ENCODE data around the gene RAB20. TPM values are rescaled to one million over a fixed set of nuclear protein-coding genes. Genes with fewer than 3 reads are reported as not detected.

The RAB20 gene
- total and polyA plus RNA-seq, 4 donors: 9.8 to 36.9 (median 25.2) TPM

DNA sequence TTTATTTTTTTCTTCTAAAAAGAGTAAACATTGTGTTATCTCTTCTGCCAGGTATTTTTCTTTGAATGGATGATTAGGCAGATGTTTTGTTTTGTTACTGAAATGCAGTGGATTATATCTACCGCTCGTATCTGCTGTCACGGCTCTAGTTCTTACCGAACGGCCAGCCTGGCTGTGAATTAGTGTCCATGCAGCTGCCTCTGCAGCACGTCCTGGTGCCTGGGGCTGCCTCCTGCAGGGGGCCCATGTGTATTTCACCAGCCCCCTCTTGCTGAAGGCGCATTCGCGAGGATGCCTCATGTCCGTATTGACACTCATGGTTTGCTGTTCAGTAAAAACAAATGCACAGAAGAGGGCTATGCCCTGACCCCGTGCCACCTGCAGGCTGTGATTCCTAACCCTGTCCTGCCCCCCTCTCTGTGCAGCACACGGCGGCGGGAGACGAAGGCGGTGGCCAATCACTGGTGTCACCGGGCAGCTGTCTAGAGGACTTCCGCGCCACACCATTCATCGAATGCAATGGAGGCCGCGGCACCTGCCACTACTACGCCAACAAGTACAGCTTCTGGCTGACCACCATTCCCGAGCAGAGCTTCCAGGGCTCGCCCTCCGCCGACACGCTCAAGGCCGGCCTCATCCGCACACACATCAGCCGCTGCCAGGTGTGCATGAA, 49.9 kb downstream of the RAB20 start:
- Histone ChIP-seq H3K27me3 (ENCODE audit: control insufficient read depth in 4 of 4, insufficient read depth in 4 of 4, low read length in 3 of 4) (no peaks in the 10 kb centered on the region), H3K27ac (ENCODE audit: low read depth in 1 of 2, low read length in 2 of 2) (no peak overlapping the region), H3K4me1 (ENCODE audit: control insufficient read depth in 4 of 4, insufficient read depth in 4 of 4, low read length in 3 of 4) (peaks cover 7 to 17% (median 15%) of the 10 kb centered on the region in 4 donors), H3K36me3 (ENCODE audit: control insufficient read depth in 4 of 4, insufficient read depth in 3 of 4, low read depth in 1 of 4, low read length in 3 of 4) (no peaks in the 10 kb centered on the region), H3K9ac (ENCODE audit: low read depth in 1 of 2, low read length in 2 of 2) (no peak overlapping the region), H3K4me3 (ENCODE audit: low read depth in 1 of 3, low read length in 3 of 3) (no peak overlapping the region), H3K9me3 (ENCODE audit: control insufficient read depth in 4 of 4, low read length in 3 of 4) (no peaks in the 10 kb centered on the region)
- no peak for DNase-seq (ENCODE audit: low spot score)
- WGBS: 95% methylated on average over 31 of the region's 31 CpGs
- TF ChIP-seq RAD21 (IDR thresholded peaks at IDR 0.05): no peak
- TF ChIP-seq NR2F2 (IDR thresholded peaks at IDR 0.05): no peak
- TF ChIP-seq, protein P1, sequence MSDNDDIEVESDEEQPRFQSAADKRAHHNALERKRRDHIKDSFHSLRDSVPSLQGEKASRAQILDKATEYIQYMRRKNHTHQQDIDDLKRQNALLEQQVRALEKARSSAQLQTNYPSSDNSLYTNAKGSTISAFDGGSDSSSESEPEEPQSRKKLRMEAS (IDR thresholded peaks at IDR 0.05): no peak
- TF ChIP-seq CTCF (IDR thresholded peaks at IDR 0.05; ENCODE audit: low read depth, low read length, missing input control): no peak
- no peak for TF ChIP-seq TAF1 (conservative IDR thresholded peaks at IDR 0.05)
- no peak for TF ChIP-seq YY1 (IDR thresholded peaks at IDR 0.05)
- TF ChIP-seq FOXA2 (IDR thresholded peaks at IDR 0.05): no peak
- TF ChIP-seq, protein P2, sequence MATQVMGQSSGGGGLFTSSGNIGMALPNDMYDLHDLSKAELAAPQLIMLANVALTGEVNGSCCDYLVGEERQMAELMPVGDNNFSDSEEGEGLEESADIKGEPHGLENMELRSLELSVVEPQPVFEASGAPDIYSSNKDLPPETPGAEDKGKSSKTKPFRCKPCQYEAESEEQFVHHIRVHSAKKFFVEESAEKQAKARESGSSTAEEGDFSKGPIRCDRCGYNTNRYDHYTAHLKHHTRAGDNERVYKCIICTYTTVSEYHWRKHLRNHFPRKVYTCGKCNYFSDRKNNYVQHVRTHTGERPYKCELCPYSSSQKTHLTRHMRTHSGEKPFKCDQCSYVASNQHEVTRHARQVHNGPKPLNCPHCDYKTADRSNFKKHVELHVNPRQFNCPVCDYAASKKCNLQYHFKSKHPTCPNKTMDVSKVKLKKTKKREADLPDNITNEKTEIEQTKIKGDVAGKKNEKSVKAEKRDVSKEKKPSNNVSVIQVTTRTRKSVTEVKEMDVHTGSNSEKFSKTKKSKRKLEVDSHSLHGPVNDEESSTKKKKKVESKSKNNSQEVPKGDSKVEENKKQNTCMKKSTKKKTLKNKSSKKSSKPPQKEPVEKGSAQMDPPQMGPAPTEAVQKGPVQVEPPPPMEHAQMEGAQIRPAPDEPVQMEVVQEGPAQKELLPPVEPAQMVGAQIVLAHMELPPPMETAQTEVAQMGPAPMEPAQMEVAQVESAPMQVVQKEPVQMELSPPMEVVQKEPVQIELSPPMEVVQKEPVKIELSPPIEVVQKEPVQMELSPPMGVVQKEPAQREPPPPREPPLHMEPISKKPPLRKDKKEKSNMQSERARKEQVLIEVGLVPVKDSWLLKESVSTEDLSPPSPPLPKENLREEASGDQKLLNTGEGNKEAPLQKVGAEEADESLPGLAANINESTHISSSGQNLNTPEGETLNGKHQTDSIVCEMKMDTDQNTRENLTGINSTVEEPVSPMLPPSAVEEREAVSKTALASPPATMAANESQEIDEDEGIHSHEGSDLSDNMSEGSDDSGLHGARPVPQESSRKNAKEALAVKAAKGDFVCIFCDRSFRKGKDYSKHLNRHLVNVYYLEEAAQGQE (IDR thresholded peaks at IDR 0.05): no peak
- no peak for TF ChIP-seq SP1 (IDR thresholded peaks at IDR 0.05)
- no peak for TF ChIP-seq HNF4A (conservative IDR thresholded peaks at IDR 0.05)
- TF ChIP-seq HNF4G (IDR thresholded peaks at IDR 0.05): no peak
- TF ChIP-seq FOXA1 (IDR thresholded peaks at IDR 0.05): no peak
- TF ChIP-seq ATF3 (IDR thresholded peaks at IDR 0.05): no peak

DNA sequence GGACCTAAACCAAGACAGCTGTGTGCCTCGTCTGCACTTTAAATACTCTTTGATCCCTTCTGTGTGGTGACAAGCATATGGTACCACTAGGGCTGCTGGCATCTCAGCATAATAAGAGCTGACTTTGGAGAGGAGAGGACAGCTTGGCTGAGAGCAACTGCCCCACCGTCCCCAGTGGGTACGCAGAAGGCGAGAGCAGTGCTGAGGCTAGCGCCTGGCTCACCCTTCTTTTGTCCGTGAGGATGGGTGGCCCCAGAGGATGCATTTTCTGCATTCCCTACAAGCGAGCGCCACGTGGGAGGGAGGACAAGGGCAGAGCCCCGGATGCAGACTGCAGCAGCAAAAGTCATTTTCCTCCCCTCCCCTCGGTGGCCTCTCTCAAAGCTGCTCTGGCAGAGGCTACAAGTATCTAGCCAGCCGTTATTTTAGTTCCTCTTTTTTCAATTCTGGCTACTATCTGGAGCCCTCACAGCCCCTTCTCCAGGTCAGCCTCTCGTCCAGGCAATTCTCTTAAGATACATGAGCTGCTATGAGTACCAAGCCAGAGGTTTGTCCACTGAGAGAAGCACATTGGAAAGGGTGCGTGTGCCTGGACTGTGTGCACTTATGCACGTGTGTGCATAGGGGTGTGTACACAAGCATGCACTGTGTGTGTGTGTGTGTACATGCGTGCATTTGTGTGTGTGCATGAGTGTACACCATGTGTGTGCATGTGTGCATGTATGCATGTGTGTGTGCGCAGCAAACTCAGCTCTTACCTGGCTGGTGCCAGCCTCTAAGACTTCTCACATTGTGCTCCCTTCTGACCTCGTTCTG, 51.3 kb downstream of the RAB20 start:
- Histone ChIP-seq H3K36me3 (ENCODE audit: control insufficient read depth in 4 of 4, insufficient read depth in 3 of 4, low read depth in 1 of 4, low read length in 3 of 4) (no peaks in the 10 kb centered on the region), H3K27ac (ENCODE audit: low read depth in 1 of 2, low read length in 2 of 2) (no peak overlapping the region)
- 70% methylated on average over 18 of the region's 18 CpGs for WGBS
- no peak for TF ChIP-seq TAF1 (conservative IDR thresholded peaks at IDR 0.05)
- TF ChIP-seq YY1 (IDR thresholded peaks at IDR 0.05): no peak
- TF ChIP-seq GABPA (IDR thresholded peaks at IDR 0.05 in 1 of 2, conservative IDR thresholded peaks at IDR 0.05 in 1 of 2): no peak
- TF ChIP-seq, protein P2 (IDR thresholded peaks at IDR 0.05): no peak
- no peak for TF ChIP-seq FOXA2 (IDR thresholded peaks at IDR 0.05)
- TF ChIP-seq SP1 (IDR thresholded peaks at IDR 0.05): no peak
- TF ChIP-seq EGR1 (IDR thresholded peaks at IDR 0.05; ENCODE audit: low read depth in 2 of 2): no peak
- no peak for TF ChIP-seq FOXA1 (IDR thresholded peaks at IDR 0.05)
- TF ChIP-seq, protein P1 (IDR thresholded peaks at IDR 0.05): no peak
- TF ChIP-seq, protein P3, sequence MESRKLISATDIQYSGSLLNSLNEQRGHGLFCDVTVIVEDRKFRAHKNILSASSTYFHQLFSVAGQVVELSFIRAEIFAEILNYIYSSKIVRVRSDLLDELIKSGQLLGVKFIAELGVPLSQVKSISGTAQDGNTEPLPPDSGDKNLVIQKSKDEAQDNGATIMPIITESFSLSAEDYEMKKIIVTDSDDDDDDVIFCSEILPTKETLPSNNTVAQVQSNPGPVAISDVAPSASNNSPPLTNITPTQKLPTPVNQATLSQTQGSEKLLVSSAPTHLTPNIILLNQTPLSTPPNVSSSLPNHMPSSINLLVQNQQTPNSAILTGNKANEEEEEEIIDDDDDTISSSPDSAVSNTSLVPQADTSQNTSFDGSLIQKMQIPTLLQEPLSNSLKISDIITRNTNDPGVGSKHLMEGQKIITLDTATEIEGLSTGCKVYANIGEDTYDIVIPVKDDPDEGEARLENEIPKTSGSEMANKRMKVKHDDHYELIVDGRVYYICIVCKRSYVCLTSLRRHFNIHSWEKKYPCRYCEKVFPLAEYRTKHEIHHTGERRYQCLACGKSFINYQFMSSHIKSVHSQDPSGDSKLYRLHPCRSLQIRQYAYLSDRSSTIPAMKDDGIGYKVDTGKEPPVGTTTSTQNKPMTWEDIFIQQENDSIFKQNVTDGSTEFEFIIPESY (IDR thresholded peaks at IDR 0.05): no peak
- TF ChIP-seq RAD21 (IDR thresholded peaks at IDR 0.05): no peak

More for the DNA sequence above, 51.3 kb downstream of the RAB20 start:
- Histone ChIP-seq H3K4me3 (ENCODE audit: low read depth in 1 of 3, low read length in 3 of 3) (no peak overlapping the region), H3K4me1 (ENCODE audit: control insufficient read depth in 4 of 4, insufficient read depth in 4 of 4, low read length in 3 of 4) (peaks cover 15 to 25% (median 19%) of the 10 kb centered on the region in 4 donors), H3K9me3 (ENCODE audit: control insufficient read depth in 4 of 4, low read length in 3 of 4) (no peaks in the 10 kb centered on the region), H3K9ac (ENCODE audit: low read depth in 1 of 2, low read length in 2 of 2) (no peak overlapping the region), H3K27me3 (ENCODE audit: control insufficient read depth in 4 of 4, insufficient read depth in 4 of 4, low read length in 3 of 4) (no peaks in the 10 kb centered on the region)
- no peak for DNase-seq (ENCODE audit: low spot score)

All from liver (tissue), 9 donors.